Type B pancreatic cell (in vitro differentiated cells): ENCODE measurements around the gene L3MBTL1. TPM values are rescaled to one million over a fixed set of nuclear protein-coding genes. Genes with fewer than 3 reads are reported as not detected.

ENCODE experiments used
- DNase-seq: peaks from one replicate; pipeline ENCODE4 v3.0.0; 2021; ENCODE audit warnings: mixed read lengths; ENCODE audit not compliant: unreplicated experiment; ENCODE audit errors: extremely low spot score
- H3K27ac Mint-ChIP-seq: 2 replicates; pipeline ENCODE4 v1.8.0; 2021; ENCODE audit warnings: mild to moderate bottlenecking, mixed read lengths
- H3K27me3 Mint-ChIP-seq: 2 replicates; pipeline ENCODE4 v1.8.0; 2021; ENCODE audit warnings: mixed read lengths
- H3K36me3 Mint-ChIP-seq: 2 replicates; pipeline ENCODE4 v1.8.0; 2021; ENCODE audit warnings: mixed read lengths
- H3K4me1 Mint-ChIP-seq: one replicate; pipeline ENCODE4 v1.8.0; 2021; ENCODE audit warnings: mixed read lengths; ENCODE audit not compliant: unreplicated experiment
- H3K4me3 Mint-ChIP-seq: 2 replicates; pipeline ENCODE4 v1.8.0; 2021; ENCODE audit warnings: mild to moderate bottlenecking, mixed read lengths
- H3K9me3 Mint-ChIP-seq: 2 replicates; pipeline ENCODE4 v1.8.0; 2021; ENCODE audit warnings: mixed read lengths
- CTCF ChIP-seq: fragments of 200-600 bp; sonication (generic); conservative IDR thresholded peaks from 2 replicates; pipeline ENCODE4 v1.5.0; 2021; ENCODE audit warnings: antibody characterized with exemption, mild to moderate bottlenecking
- total RNA-seq: library from RNA; stranded (reverse); gene quantifications from 2 replicates; pipeline ENCODE4 v1.2.1, GENCODE V29; 2021; ENCODE audit warnings: low replicate concordance

Gene L3MBTL1
- total RNA-seq, 1 donor from 2014 or later: 23.1 TPM

- no peak for TF ChIP-seq CTCF
- Mint-ChIP-seq H3K4me3 (no peak overlapping the region), H3K4me1 (no peaks in the 10 kb centered on the region), H3K36me3 (no peaks in the 10 kb centered on the region), H3K27ac (no peak overlapping the region), H3K27me3 (no peaks in the 10 kb centered on the region), H3K9me3 (no peaks in the 10 kb centered on the region)
- no peak for DNase-seq
Measured at GRCh38 chr20:43564455-43564854, 57.0 kb downstream of the L3MBTL1 start.

- H3K9me3 Mint-ChIP-seq: no peaks in the 10 kb centered on the region
- H3K36me3 Mint-ChIP-seq: no peaks in the 10 kb centered on the region
- no peak overlapping the region for H3K4me3 Mint-ChIP-seq
- no peak overlapping the region for H3K27ac Mint-ChIP-seq
- DNase-seq: no peak
- H3K27me3 Mint-ChIP-seq: no peaks in the 10 kb centered on the region
- TF ChIP-seq CTCF: no peak
- H3K4me1 Mint-ChIP-seq: no peaks in the 10 kb centered on the region
Measured at GRCh38 chr20:43564993-43565757, 57.7 kb downstream of the L3MBTL1 start.

- no peaks in the 10 kb centered on the region for H3K27me3 Mint-ChIP-seq
- no peak overlapping the region for H3K4me3 Mint-ChIP-seq
Measured at GRCh38 chr20:43565758-43566104, 58.2 kb downstream of the L3MBTL1 start.

GRCh38 chr20:43567477-43567876, 60.0 kb downstream of the L3MBTL1 start:
- TF ChIP-seq CTCF: no peak
- Mint-ChIP-seq H3K27me3 (no peaks in the 10 kb centered on the region), H3K36me3 (no peaks in the 10 kb centered on the region), H3K27ac (no peak overlapping the region), H3K9me3 (no peaks in the 10 kb centered on the region), H3K4me3 (no peak overlapping the region), H3K4me1 (no peaks in the 10 kb centered on the region)
- DNase-seq: no peak

More at GRCh38 chr20:43565758-43566104, 58.2 kb downstream of the L3MBTL1 start:
- H3K9me3 Mint-ChIP-seq: no peaks in the 10 kb centered on the region
- no peaks in the 10 kb centered on the region for H3K4me1 Mint-ChIP-seq
- H3K27ac Mint-ChIP-seq: no peak overlapping the region
- no peak for TF ChIP-seq CTCF
- no peak for DNase-seq
- H3K36me3 Mint-ChIP-seq: no peaks in the 10 kb centered on the region

GRCh38 chr20:43568706-43569105, 61.2 kb downstream of the L3MBTL1 start:
- no peak for TF ChIP-seq CTCF
- H3K27me3 Mint-ChIP-seq: no peaks in the 10 kb centered on the region
- no peak overlapping the region for H3K4me3 Mint-ChIP-seq
- no peaks in the 10 kb centered on the region for H3K36me3 Mint-ChIP-seq
- no peaks in the 10 kb centered on the region for H3K4me1 Mint-ChIP-seq
- no peak for DNase-seq
- no peaks in the 10 kb centered on the region for H3K9me3 Mint-ChIP-seq
- H3K27ac Mint-ChIP-seq: no peak overlapping the region
